AG09319 (cell line): ENCODE measurements around the gene KLHL30.
A peak's percentile ranks its signal among the peaks of the same experiment; 100 is the strongest.

ENCODE experiments used
- DNase-seq: peaks from one replicate; pipeline ENCODE4 v3.0.0-alpha.2; 2010; ENCODE audit warnings: low read depth; ENCODE audit errors: extremely low read depth
- CTCF ChIP-seq: IDR thresholded peaks from 2 replicates; pipeline ENCODE4 v1.5.1; 2011; ENCODE audit warnings: low read depth, mild to moderate bottlenecking, inconsistent platforms, low read length, moderate library complexity

The KLHL30 gene

GRCh38 chr2:238165288-238165921, 26.9 kb downstream of the KLHL30 start:
- no peak for DNase-seq
- TF ChIP-seq CTCF: no peak

- DNase-seq: no peak
- no peak for TF ChIP-seq CTCF
These were observed 28.2 kb downstream of the KLHL30 start for GRCh38 chr2:238166391-238167343.

GRCh38 chr2:238167344-238167715, 28.9 kb downstream of the KLHL30 start:
- DNase-seq: no peak

GRCh38 chr2:238167761-238168160, 29.3 kb downstream of the KLHL30 start:
- no peak for TF ChIP-seq CTCF

More at GRCh38 chr2:238167344-238167715, 28.9 kb downstream of the KLHL30 start:
- TF ChIP-seq CTCF: no peak

GRCh38 chr2:238168196-238169047, 30.0 kb downstream of the KLHL30 start:
- no peak for DNase-seq
- TF ChIP-seq CTCF: no peak

More at GRCh38 chr2:238167761-238168160, 29.3 kb downstream of the KLHL30 start:
- DNase-seq: no peak

GRCh38 chr2:238169048-238169707, 30.7 kb downstream of the KLHL30 start:
- DNase-seq: peak; percentile 89
- no peak for TF ChIP-seq CTCF
